Measurements from ENCODE around the gene SFSWAP.
"Not testable (repeated sequence)": the region's sequence is repeated elsewhere in the genome, so short reads cannot be mapped to it uniquely, and the experiment has no call there.

The SFSWAP gene

DNA sequence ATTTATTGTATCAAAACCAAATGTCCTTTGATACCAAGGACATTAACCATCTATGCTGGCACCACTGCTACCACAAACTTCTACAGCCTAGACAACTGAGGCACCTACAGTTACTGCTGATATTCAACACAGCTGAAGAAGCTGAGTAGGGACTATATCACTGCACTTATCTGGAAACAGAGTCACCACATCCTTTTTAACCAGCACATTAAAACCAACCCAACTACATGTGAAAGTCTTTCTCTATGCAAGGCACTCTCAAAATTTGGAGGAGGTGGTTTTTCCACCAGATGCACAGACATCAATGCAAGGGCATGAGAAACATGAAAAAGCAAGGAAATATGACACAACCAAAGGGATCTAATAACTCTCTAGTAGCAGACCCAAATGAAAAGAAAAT lies 7.7 kb upstream of the SFSWAP start:
- DNase-seq (ENCODE audit: low read depth), result no peak

DNA sequence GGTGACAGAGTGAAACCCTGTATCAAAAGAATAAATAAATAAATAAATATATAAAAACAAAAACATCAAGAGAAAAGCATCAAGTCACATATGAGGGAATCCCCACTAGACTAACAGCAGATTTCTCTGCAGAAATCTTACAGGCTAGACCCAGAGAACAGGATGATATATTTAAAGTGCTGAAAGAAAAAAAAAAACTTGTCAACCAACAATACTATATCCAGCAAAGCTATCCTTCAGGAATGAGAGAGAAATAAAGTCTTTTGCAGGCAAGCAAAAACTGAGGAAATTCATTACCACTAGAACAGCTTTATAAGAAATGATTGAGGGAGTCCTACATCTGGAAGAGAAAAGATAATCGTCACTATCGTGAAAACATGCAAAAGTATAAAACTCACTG lies 6.4 kb upstream of the SFSWAP start:
- no peak for DNase-seq (ENCODE audit: low read depth)

DNA sequence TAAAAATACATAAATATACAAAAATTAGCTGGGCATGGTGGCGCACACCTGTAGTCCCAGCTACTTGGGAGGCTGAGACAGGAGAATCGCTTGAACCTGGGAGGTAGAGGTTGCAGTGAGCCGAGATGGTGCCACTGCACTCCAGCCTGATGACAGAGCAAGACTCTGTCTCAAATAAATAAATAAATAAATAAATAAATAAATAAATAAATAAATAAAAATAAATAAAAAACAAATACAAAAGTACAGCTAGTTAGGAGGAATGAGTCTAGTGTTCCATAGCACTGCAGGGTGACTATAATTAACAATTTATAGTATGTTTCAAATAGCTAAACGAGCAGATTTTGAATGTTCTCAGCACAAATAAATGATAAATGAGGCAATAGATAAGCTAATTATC lies 4.2 kb upstream of the SFSWAP start:
- not testable (repeated sequence) for DNase-seq (ENCODE audit: low read depth)

DNA sequence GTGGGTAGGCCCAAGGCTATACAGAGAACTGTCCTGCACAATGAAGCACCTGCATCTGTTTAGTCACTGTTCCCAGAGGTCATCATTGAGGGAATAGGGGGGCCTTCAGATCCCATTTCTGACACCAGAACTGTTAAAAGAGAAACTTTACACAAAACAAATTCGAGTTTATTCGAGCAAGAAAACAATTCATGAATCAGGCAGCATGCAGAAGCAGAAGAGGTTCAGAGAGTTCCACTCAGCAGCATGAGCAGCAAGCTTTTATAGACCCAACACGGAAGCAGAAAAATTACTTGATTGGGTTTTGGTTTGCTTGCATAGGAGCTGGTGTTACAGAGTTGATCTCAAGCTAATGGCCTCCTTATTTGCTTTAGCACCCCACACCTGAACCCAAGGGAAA lies 1.7 kb upstream of the SFSWAP start:
- no peak for DNase-seq (ENCODE audit: low read depth)

DNA sequence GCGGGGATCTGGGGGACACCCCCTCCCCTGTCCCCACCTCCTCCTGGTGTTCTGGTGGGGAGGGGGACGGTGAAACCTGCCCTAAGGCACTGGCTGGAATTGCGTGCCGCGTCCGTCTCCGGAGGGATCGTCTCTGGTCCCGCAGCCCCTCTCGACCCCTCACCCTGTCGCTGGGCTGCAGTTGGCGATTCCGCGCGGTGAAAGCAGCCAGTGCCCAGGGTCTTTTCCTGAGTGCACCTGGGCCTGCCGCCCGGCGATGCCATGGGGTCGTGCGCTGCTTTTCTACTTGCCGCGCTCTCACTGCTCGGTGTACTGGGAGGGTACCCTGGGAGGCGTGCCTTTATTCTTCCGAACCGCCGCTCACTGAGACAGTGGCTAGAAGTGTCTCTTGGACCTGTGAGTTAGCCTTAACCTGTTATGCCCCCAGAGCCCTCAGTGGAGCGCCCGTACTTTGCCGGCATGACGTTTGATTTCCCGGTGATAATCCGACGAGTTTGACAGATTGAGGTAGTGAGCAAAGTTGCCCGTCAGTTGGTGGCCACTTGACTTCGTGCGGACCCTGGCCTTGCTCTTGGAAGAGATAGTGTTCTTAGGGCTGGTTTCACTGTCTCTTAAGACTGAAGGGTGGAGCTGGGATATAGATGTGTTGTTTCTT lies 788 bp downstream of the SFSWAP start:
- DNase-seq (ENCODE audit: low read depth), result no peak

DNA sequence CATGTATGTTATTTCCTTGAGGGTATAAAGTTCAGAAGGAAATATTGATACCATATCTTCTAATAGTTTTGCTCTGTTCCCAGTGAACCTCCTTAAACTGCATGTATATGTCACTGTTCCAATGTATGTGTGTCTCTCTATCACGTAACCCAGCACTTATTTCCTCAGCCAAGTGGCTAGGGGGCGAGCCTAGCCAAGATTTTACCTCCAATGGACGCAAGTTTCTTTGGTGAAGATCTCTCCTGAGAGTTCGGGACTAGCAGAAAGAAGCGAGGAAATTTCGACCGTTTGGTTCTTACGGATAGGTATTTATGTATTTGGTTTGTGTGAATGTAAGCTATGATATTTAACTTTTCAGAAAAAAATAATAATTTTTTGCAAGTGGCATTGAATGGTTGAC lies 2.5 kb downstream of the SFSWAP start:
- DNase-seq (ENCODE audit: low read depth), result no peak

DNA sequence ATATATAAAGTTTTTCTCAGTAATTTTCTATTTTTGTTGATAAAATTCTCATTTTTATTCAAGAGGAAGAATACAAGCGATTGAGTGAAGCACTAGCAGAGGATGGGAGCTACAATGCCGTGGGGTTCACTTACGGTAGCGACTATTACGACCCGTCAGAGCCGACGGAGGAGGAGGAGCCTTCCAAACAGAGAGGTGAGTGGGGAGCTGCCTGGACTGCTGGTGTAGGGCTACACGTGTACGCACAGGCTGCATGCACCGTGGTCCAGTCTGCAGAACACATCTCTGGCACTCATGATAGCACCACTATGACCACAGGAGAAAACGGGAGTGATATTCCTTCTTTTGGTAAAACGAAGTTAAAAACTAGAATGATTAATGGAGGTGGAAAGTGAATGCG lies 3.9 kb downstream of the SFSWAP start:
- DNase-seq (ENCODE audit: low read depth), result no peak

DNA sequence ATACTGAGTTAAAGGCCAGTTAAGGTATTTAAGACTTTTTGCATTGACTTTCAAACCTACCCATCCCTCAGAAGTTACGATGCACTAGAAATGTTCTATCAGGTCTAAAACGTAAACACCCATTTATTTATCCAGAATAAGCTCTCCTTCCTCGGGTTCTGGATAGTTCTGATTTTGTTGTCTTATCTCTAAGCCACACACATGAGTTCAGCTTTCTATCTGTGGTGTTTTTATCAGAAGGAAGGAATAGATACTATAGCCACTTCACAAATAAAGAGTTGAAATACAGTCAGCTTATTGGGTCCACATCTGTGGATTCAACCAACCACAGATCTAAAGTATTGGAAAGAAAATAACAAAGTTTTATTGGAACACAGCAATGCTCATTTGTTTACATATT lies 5.4 kb downstream of the SFSWAP start:
- DNase-seq (ENCODE audit: low read depth), result no peak

DNA sequence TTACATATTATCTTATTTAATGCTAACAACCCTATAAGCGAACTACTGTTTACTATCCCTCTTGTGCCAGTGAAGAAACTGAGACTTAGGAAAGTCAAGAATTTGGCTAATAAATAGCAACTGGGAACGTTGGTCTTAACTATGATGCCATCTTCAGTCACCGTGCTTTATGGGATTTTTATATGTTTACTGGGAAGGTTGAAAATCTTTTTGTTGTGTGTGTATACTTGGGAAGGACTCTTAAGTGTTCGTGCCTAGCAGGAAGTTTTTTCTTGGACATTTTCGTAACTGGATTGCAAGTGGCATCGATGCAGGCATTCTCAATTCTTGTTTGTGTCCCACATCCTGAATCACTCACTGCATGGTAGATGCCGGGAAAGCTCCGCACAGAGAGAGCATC lies 9.4 kb downstream of the SFSWAP start:
- DNase-seq (ENCODE audit: low read depth), result no peak

DNA sequence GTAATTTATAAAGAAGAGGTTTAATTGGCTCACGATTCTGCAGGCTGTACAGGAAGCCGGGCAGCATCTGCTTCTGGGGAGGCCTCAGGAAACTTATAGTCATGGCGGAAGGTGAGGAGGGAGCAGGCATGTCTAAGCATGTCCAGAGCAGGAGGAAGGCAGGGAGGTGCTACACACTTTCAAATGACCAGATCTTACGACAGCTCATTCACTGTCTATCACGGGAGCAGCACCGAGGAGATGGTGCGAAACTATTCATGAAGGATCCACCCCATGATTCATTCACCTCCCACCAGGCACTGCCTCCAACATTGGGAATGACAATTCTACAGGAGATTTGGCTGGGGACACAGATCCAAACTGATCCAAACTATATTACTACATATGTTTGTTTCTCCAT lies 10.0 kb downstream of the SFSWAP start:
- DNase-seq (ENCODE audit: low read depth), result no peak

DNA sequence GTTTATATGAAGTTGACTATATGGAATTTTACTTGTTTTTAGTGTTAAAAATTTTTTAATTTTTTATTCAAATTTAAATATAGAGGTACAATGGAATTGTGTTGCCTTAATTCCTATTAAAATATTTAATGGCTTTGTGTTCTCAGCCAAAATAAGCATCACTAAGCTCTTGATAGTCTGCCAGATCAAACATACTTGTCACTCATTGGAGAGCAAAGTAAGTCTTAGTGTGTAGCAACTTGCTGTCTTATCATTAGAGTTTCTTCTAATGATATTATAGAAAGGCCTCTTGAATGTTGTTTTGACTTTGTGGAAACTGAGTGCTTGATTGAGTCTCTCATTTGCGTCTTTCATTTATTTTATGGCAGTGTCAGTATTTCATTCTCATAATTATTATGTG lies 10.7 kb downstream of the SFSWAP start:
- DNase-seq (ENCODE audit: low read depth), result no peak

DNA sequence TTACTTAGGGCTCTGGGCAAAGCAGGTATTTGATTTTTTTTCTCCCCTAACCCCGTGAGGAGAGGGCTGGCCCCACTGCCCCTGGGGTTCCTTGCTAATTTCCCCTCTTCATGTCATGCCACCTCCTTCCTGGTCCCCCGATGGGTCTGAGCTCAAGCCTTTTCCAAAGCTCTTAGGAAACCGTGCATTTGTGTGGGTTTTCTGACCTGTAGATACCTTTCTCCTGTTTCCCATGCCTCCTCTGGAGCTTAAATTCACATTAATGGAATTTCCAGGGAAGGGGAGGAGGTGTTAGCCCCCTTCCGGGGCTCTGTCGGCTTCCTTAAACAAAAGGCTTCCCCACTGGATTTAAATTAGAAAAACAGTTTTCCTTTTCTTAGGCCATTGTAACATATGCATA lies 12.6 kb downstream of the SFSWAP start:
- DNase-seq (ENCODE audit: low read depth), result no peak

DNA sequence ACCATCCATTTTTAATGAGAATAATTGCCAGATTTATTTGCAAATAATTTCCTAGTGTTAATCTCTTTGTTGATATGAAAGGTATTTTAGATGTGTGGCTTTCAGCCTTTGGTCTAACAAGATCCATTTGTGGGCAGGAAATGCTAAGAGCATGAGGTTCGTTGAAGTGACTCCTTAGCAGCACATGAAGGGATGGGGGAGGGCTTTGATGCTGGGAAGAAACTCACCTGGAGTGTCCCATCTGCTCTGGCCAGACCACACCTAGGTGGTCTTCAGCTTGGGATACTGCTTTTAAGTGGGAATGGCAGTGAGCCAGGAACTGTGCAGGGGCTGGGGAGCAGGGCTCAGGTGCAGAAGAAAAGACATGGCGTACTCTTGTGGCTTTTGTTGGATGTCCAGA lies 13.6 kb downstream of the SFSWAP start:
- DNase-seq (ENCODE audit: low read depth), result no peak

DNA sequence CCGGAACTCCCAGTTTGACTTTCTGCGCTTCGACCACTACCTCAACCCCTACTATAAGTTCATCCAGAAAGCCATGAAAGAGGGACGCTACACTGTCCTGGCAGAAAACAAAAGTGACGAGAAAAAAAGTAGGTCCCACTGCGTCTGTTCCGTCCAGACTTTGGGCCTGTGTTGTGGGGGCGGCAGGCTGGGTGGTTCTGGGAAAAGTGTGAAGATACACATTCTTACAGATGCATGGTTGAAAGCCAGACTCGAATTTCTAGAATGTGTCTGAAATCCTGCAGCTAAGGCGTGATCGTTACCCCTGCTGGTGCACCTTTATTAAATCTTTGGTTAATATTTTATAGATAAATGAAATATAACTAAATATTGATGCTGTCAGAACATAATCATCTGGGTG lies 14.6 kb downstream of the SFSWAP start:
- DNase-seq (ENCODE audit: low read depth), result no peak

DNA sequence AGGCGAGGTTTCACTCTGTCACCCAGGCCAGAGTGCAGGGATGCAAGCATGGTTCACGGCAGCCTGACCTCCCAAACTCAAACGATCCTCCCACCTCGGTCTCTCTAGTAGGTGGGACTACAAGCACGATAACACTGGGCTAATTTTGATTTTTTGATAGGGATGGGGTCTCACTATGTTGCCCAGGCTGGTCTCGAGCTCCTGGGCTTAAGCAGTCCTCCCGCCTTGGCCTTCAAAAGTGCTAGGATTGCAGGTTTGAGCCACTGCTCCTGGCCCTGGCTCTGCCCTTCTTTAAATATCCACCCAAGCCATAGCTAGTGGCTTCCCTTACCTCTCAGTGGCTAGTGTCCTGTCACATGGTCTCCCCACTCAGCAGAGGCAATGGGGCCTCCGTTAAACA lies 17.8 kb downstream of the SFSWAP start:
- no peak for DNase-seq (ENCODE audit: low read depth)

DNA sequence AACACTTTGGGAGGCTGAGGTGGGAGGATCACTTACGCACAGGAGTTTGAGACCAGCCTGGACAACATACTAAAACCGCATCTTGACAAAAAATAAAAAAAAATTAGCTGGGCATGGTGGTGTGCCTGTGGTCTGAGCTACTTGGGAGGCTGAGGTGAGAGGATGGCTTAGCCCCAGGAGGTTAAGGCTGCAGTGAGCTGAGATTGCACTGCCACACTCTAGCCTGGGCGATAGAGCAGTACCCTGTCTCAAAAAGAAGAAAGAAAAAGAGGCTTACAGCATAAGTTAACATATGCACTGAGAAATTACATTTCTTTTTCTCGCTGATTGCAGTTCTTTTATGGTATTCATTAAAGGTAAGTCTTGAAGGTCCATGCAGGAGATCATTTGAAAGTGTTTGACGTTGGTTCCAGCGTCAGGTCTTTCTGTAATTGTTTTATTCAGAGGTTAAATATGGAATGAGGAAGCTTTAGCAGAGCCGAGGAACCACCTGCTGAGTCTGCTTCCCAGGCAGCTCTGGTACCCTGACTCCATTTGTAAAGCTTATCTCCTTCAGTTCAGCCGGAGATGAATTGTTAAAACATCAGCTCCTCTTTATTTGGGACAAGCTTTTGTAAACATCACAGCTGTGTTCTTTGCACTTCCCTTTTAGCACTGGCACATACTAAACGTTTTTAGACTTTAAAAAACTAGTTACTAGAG lies 18.5 kb downstream of the SFSWAP start:
- DNase-seq (ENCODE audit: low read depth), result no peak

DNA sequence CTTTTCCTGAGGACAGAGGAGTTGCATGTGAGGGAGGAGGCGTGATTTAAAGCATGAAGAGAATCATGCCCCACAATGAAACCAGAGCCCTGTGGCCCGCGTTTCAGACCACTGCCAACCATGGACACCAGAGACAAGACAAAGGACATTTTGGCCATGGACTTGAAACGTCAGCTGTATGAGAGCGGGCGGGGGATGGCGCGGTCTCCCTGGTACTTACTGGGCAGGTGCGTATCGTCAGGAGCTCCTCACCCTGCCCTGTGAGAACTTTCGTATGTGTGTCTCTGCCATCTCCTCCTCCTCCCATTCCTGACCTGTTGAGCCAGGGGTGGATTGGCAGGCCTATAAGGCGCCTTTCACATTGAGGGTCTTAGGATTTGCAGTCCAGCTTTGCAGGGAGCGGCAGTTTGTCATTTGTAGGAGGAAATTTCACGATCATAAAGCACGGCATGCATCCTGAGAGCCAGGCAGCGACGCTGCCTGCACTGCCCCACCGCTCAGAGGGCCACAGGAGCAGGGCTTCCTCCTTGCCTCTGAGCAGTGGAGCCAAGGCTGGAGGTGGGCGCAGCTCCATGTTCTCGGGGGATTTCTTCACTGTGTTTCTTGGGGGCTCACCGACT lies 22.2 kb downstream of the SFSWAP start:
- no peak for DNase-seq (ENCODE audit: low read depth)

DNA sequence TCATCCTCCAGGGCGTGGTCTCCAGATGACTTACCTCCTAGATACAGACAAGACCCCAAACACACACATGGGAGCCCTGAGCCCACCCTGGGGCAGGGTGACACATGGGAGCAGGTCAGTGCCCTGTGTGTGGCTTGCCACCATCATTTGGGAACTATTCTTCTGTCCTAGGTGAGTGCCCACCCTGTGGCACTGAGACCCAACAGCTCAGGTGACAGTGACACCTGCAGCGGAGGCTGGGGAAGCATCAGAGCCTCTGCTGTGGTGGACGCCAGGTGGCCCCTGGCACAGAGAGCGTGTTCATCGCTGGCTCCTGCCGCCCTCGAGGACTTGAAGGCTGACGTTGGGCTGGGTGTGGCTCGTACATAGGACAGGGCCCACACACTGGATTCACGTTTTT lies 23.0 kb downstream of the SFSWAP start:
- DNase-seq (ENCODE audit: low read depth), result no peak

DNA sequence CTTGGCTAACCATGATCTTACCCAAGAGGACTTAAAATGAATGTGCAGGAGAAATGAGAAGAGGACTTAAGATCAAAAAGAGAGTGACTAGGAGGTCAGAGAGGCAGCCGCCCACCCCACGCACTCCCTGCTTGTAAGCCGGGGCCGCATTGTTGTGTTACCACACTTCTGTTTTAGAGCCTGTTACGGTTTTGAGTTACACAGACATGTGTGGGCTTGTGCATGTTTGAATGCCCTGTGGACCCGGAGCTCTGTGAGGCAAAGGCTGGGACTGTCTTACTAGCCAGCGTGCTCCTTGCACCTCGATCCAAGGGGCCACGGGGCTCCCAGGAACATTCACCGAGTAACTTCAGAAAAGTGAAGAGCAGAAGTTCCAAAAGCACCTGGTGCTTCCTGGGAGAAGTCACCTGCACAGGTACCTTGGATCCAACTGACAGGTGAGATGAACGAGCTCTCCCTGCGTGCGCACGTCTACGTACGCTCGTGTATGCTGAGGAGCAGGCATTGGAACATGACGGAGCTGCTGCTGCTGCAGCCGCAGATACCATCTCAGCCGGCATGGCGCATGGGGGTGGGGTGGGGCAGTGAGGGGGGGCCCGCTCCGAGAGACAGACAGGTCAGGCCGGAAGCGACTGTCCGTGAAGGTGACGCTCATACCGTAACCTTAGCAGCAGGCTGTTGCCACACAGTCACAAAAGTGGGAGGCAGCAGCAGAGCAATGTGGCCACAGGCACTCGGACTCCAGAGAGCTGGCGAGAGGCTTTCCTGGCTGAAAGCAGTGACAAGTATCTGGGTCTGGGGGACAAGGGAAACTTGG lies 23.7 kb downstream of the SFSWAP start:
- DNase-seq (ENCODE audit: low read depth), result no peak

DNA sequence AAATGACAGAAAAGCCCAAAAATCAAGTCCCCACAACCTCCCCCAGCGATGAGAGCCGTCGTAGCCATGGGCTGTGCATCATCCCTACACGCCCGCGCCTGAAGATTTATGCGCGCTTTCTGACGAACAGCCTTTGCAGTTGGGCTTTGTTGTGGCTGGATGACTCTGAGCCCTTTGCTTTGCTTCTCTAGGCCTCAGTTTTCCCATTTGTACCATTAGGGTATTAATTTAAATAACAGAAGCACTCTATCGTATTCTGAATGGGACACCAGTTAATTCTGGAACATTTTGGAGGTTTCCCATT lies 24.2 kb downstream of the SFSWAP start:
- no peak for DNase-seq (ENCODE audit: low read depth)

DNA sequence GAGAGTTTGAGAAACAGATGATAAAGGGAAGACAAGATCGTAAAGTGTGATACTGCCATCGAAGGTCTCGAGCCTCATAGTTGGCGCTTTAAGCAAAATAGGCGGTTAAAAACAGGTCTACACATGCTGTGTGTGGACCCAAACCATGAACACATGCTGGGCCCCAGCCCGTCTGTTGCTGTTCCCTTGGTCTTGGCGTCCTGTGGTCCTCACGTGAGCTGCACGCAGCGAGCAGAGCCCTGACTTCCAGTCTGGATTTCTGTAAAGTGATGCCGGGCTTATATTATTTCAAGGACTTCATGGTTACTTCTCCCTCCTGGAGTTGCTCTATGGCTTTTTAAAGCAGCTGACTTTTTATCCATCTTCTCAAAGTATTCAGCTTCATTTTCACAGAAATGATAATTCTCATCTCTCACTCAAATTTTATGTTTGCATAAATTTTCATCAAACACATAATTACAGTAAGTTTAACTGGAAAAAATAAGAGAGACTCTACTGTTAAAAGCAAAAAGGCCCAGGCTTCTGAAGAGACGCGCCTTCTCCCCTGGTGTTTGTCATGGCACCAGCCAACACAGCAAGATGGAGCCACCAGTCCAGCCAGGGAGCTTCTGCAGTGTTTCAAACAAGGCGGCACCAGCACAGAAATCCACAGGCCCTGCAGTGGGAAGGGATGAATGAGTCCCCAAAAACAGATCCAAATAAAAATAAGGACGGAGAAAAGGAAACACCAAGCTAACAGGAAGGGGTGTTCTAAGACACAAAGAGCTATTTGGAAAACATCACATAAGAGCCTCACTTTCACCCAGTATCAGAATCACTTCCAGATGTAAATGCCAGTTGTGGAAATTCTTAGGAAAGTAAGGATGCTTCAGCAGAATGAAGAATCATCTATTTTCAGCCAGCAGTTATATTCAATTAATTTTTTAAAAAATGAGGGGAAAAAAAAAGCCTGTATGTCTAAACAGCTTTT lies 24.9 kb downstream of the SFSWAP start:
- DNase-seq (ENCODE audit: low read depth), result no peak
